ENCODE results near the gene FOXJ1. TPM values are rescaled to one million over a fixed set of nuclear protein-coding genes. Genes with fewer than 3 reads are reported as not detected.
A peak's percentile ranks its signal among the peaks of the same experiment; 100 is the strongest.

The FOXJ1 gene
- total and polyA plus RNA-seq, 2 of the 13 experiments (the other 11 are each of a cell fraction or from before 2014, with no cell fraction given), result 0.98 to 1.6 TPM

GRCh38 chr17:76119409-76120371 is 21.4 kb downstream of the FOXJ1 start (continued):
- no peak for TF ChIP-seq ZNF543 (CRISPR knock-in tag; IDR thresholded peaks at IDR 0.05)
- TF ChIP-seq, protein P1, sequence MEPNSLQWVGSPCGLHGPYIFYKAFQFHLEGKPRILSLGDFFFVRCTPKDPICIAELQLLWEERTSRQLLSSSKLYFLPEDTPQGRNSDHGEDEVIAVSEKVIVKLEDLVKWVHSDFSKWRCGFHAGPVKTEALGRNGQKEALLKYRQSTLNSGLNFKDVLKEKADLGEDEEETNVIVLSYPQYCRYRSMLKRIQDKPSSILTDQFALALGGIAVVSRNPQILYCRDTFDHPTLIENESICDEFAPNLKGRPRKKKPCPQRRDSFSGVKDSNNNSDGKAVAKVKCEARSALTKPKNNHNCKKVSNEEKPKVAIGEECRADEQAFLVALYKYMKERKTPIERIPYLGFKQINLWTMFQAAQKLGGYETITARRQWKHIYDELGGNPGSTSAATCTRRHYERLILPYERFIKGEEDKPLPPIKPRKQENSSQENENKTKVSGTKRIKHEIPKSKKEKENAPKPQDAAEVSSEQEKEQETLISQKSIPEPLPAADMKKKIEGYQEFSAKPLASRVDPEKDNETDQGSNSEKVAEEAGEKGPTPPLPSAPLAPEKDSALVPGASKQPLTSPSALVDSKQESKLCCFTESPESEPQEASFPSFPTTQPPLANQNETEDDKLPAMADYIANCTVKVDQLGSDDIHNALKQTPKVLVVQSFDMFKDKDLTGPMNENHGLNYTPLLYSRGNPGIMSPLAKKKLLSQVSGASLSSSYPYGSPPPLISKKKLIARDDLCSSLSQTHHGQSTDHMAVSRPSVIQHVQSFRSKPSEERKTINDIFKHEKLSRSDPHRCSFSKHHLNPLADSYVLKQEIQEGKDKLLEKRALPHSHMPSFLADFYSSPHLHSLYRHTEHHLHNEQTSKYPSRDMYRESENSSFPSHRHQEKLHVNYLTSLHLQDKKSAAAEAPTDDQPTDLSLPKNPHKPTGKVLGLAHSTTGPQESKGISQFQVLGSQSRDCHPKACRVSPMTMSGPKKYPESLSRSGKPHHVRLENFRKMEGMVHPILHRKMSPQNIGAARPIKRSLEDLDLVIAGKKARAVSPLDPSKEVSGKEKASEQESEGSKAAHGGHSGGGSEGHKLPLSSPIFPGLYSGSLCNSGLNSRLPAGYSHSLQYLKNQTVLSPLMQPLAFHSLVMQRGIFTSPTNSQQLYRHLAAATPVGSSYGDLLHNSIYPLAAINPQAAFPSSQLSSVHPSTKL (CRISPR knock-in tag; IDR thresholded peaks at IDR 0.05), result peak; percentile 91; the same call in 1 of the 2 replicates
- TF ChIP-seq ZNF430 (CRISPR knock-in tag; IDR thresholded peaks at IDR 0.05), result no peak
- TF ChIP-seq, protein P2, sequence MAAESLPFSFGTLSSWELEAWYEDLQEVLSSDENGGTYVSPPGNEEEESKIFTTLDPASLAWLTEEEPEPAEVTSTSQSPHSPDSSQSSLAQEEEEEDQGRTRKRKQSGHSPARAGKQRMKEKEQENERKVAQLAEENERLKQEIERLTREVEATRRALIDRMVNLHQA (CRISPR knock-in tag; IDR thresholded peaks at IDR 0.05), result no peak
- TF ChIP-seq HES4 (CRISPR knock-in tag; IDR thresholded peaks at IDR 0.05; ENCODE audit: borderline replicate concordance), result no peak
- TF ChIP-seq ZFP36L2 (CRISPR knock-in tag; IDR thresholded peaks at IDR 0.05), result no peak
- TF ChIP-seq ZNF138 (CRISPR knock-in tag; IDR thresholded peaks at IDR 0.05; ENCODE audit: low read depth), result 0 out of 2 replicates have a peak, but pooled peaks have one; percentile 71
- no peak for TF ChIP-seq ZNF17 (CRISPR knock-in tag; IDR thresholded peaks at IDR 0.05)
- TF ChIP-seq, protein P3, sequence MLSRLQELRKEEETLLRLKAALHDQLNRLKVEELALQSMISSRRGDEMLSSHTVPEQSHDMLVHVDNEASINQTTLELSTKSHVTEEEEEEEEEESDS (CRISPR knock-in tag; IDR thresholded peaks at IDR 0.05; ENCODE audit: borderline replicate concordance), result no peak
- peak; percentile 35; the same call in 1 of the 2 replicates for TF ChIP-seq HOXA3 (CRISPR knock-in tag; IDR thresholded peaks at IDR 0.05)
- TF ChIP-seq ELF1 (CRISPR knock-in tag; IDR thresholded peaks at IDR 0.05), result peak; percentile 54; the same call in 1 of the 2 replicates
- TF ChIP-seq, protein P4, sequence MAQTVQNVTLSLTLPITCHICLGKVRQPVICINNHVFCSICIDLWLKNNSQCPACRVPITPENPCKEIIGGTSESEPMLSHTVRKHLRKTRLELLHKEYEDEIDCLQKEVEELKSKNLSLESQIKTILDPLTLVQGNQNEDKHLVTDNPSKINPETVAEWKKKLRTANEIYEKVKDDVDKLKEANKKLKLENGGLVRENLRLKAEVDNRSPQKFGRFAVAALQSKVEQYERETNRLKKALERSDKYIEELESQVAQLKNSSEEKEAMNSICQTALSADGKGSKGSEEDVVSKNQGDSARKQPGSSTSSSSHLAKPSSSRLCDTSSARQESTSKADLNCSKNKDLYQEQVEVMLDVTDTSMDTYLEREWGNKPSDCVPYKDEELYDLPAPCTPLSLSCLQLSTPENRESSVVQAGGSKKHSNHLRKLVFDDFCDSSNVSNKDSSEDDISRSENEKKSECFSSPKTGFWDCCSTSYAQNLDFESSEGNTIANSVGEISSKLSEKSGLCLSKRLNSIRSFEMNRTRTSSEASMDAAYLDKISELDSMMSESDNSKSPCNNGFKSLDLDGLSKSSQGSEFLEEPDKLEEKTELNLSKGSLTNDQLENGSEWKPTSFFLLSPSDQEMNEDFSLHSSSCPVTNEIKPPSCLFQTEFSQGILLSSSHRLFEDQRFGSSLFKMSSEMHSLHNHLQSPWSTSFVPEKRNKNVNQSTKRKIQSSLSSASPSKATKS (CRISPR knock-in tag; IDR thresholded peaks at IDR 0.05), result no peak
- no peak for TF ChIP-seq ZNF343 (CRISPR knock-in tag; IDR thresholded peaks at IDR 0.05)
- TF ChIP-seq MTF2 (CRISPR knock-in tag; IDR thresholded peaks at IDR 0.05; ENCODE audit: borderline replicate concordance), result no peak
- TF ChIP-seq CREB1 (IDR thresholded peaks at IDR 0.05), result no peak
- TF ChIP-seq CREB1 (CRISPR knock-in tag; IDR thresholded peaks at IDR 0.05), result no peak
- TF ChIP-seq KDM5B (CRISPR knock-in tag; IDR thresholded peaks at IDR 0.05; ENCODE audit: borderline replicate concordance), result no peak
- no peak for TF ChIP-seq NR0B2 (CRISPR knock-in tag; IDR thresholded peaks at IDR 0.05)
- peak; percentile 76 for TF ChIP-seq HNF4A (CRISPR knock-in tag; IDR thresholded peaks at IDR 0.05)
- TF ChIP-seq NR2F2 (IDR thresholded peaks at IDR 0.05; ENCODE audit: borderline replicate concordance, low read depth), result peak; percentile 73; the same call in 1 of the 2 replicates
- no peak for TF ChIP-seq POGZ (CRISPR knock-in tag; IDR thresholded peaks at IDR 0.05)
- TF ChIP-seq ZNF746 (CRISPR knock-in tag; IDR thresholded peaks at IDR 0.05), result no peak; the same call in 1 of the 2 replicates
- TF ChIP-seq KDM5A (IDR thresholded peaks at IDR 0.05; ENCODE audit: borderline replicate concordance, low read length), result no peak
